OCI-LY7 (cell line): Measurements from ENCODE around the gene MYO9A. TPM values are rescaled to one million over a fixed set of nuclear protein-coding genes. Genes with fewer than 3 reads are reported as not detected.

ENCODE experiments used
- BruUV-seq: library from RNA; stranded (reverse); fragments of 400-500 nt; replicated peaks from 2 replicates; lab custom pipeline; 2021; lab: Mats Ljungman, UMichigan
- CTCF ChIA-PET: fragments of 300-600 bp; sonication (Branson Sonifier 250); formaldehyde crosslinking; loops from one replicate; lab custom pipeline; 2022; ENCODE audit warnings: antibody characterized with exemption; ENCODE audit not compliant: unreplicated experiment; lab: Charles Lee
- POLR2A ChIA-PET: fragments of 300-600 bp; sonication (Branson Sonifier 250); formaldehyde crosslinking; loops from one replicate; lab custom pipeline; 2022; ENCODE audit warnings: antibody characterized with exemption; lab: Charles Lee
- DNase-seq: peaks from one replicate; pipeline ENCODE4 v3.0.0-alpha.2; 2015; ENCODE audit warnings: low spot score
- H2AFZ ChIP-seq: fragments of 200-600 bp; sonication (generic), shearing (Covaris generic); 2 replicates; pipeline ENCODE4 v1.6.1; 2014; ENCODE audit warnings: mild to moderate bottlenecking, antibody characterized with exemption, low read length, moderate library complexity
- H3K27ac ChIP-seq: fragments of 200-600 bp; sonication (generic); 2 replicates; pipeline ENCODE4 v1.5.1; 2014; ENCODE audit warnings: mixed run types, low read depth, mild to moderate bottlenecking, moderate library complexity, low read length, inconsistent platforms; ENCODE audit not compliant: poor library complexity, severe bottlenecking
- H3K36me3 ChIP-seq: fragments of 200-600 bp; sonication (generic); 2 replicates; pipeline ENCODE4 v1.6.1; 2014; ENCODE audit warnings: mild to moderate bottlenecking, antibody characterized with exemption, low read length, moderate library complexity, mixed read lengths; ENCODE audit not compliant: insufficient read depth
- H3K4me1 ChIP-seq: fragments of 200-600 bp; sonication (generic); 2 replicates; pipeline ENCODE4 v1.5.1; 2014; ENCODE audit warnings: mild to moderate bottlenecking, low read length; ENCODE audit not compliant: insufficient read depth, poor library complexity, severe bottlenecking
- H3K4me2 ChIP-seq: fragments of 200-600 bp; sonication (generic); 2 replicates; pipeline ENCODE4 v1.6.1; 2014; ENCODE audit warnings: mild to moderate bottlenecking, low read length
- H3K4me3 ChIP-seq: fragments of 200-600 bp; sonication (generic); 2 replicates; pipeline ENCODE4 v1.5.1; 2014; ENCODE audit warnings: mild to moderate bottlenecking, low read depth, low read length; ENCODE audit not compliant: poor library complexity, severe bottlenecking
- H3K79me2 ChIP-seq: fragments of 200-600 bp; sonication (generic); 2 replicates; pipeline ENCODE4 v1.6.1; 2016; ENCODE audit warnings: low read depth, mild to moderate bottlenecking, low read length, moderate library complexity, mixed read lengths; ENCODE audit not compliant: insufficient read depth
- H3K9me2 ChIP-seq: fragments of 200-600 bp; sonication (generic); 2 replicates; pipeline ENCODE4 v1.6.1; 2016; ENCODE audit warnings: mild to moderate bottlenecking, low read length, mixed read lengths; ENCODE audit not compliant: insufficient read depth
- H3K9me3 ChIP-seq: fragments of 200-600 bp; sonication (generic); 2 replicates; pipeline ENCODE4 v1.6.1; 2014; ENCODE audit warnings: mild to moderate bottlenecking, mixed run types, low read length, mixed read lengths
- H4K20me1 ChIP-seq: fragments of 200-600 bp; sonication (generic); 2 replicates; pipeline ENCODE4 v1.6.1; 2014; ENCODE audit warnings: mild to moderate bottlenecking, antibody characterized with exemption, low read length, moderate library complexity, mixed read lengths; ENCODE audit not compliant: insufficient read depth
- CTCF ChIP-seq: fragments of 200-600 bp; sonication (generic); conservative IDR thresholded peaks from 2 replicates; pipeline ENCODE4 v1.5.1; 2014; ENCODE audit warnings: mild to moderate bottlenecking, antibody characterized with exemption, low read length, moderate library complexity, mixed read lengths
- EZH2phosphoT487 ChIP-seq: fragments of 200-600 bp; sonication (generic); IDR thresholded peaks from 2 replicates; pipeline ENCODE4 v1.6.1; 2018; ENCODE audit warnings: low read depth, borderline replicate concordance, mild to moderate bottlenecking, mixed run types, antibody characterized with exemption, low read length, moderate library complexity, mixed read lengths
- intact Hi-C: fragments of 100-400 bp; cut with micrococcal nuclease; formaldehyde crosslinking; loops from one replicate; pipeline ENCODE4 v1.10.0; 2022; ENCODE audit not compliant: unreplicated experiment
- total RNA-seq, 2 experiments: library from RNA; depleted of rRNA in 1 of 2; stranded (reverse); fragments of >200 nt in 1 of 2; shearing (Covaris generic) in 1 of 2; gene quantifications; 2 replicates each; pipeline ENCODE4 v1.2.3, GENCODE V29; 2014 to 2022

Gene MYO9A
- total RNA-seq, 2 experiments from 2014 or later = 26.4 to 125 TPM

GRCh38 chr15:72086010-72086697 is 31.8 kb downstream of the MYO9A start:
- no peaks in the 10 kb centered on the region for H4K20me1 ChIP-seq
- no peaks in the 10 kb centered on the region for H3K9me3 ChIP-seq
- peaks cover 6% of the 10 kb centered on the region for H3K36me3 ChIP-seq
- POLR2A ChIA-PET = no interaction called here
- CTCF ChIA-PET = no interaction called here
- H3K4me2 ChIP-seq = no peak overlapping the region
- no peak for DNase-seq
- 0 out of 2 replicates have a peak, but pooled peaks cover 10% of the 10 kb centered on the region for H3K79me2 ChIP-seq
- no TSS peak for BruUV-seq
- no peak overlapping the region for H3K27ac ChIP-seq
- intact Hi-C loops = no loop called here
- no peak for TF ChIP-seq CTCF
- TF ChIP-seq EZH2phosphoT487 = no peak
- H3K4me1 ChIP-seq = peaks cover 3% of the 10 kb centered on the region
- no peaks in the 10 kb centered on the region for H3K9me2 ChIP-seq
- no peak overlapping the region for H2AFZ ChIP-seq
- H3K4me3 ChIP-seq = no peak overlapping the region

- H2AFZ ChIP-seq = no peak overlapping the region
- no peak for DNase-seq
- ChIA-PET POLR2A (interaction anchor here (1.1 to 1.3 kb wide), 2 partner anchors 8 to 9 kb away, joined by 4 read pairs; no protein-coding TSS in a partner anchor), CTCF (no interaction called here)
- TF ChIP-seq EZH2phosphoT487 = no peak
- TF ChIP-seq CTCF = no peak
- intact Hi-C loops = no loop called here
- no peaks in the 10 kb centered on the region for H3K9me2 ChIP-seq
- no peak overlapping the region for H3K27ac ChIP-seq
- no peaks in the 10 kb centered on the region for H3K9me3 ChIP-seq
- peaks cover 17% of the 10 kb centered on the region; the same call in 1 of the 2 replicates for H3K79me2 ChIP-seq
- no peak overlapping the region for H3K4me2 ChIP-seq
- no peak overlapping the region for H3K4me3 ChIP-seq
- no peaks in the 10 kb centered on the region for H4K20me1 ChIP-seq
- no TSS peak for BruUV-seq
- H3K4me1 ChIP-seq = peaks cover 43% of the 10 kb centered on the region
- H3K36me3 ChIP-seq = peaks cover 6% of the 10 kb centered on the region; the same call in 1 of the 2 replicates
Measured at GRCh38 chr15:72082176-72082575, 35.8 kb downstream of the MYO9A start.

GRCh38 chr15:72078887-72079286 is 39.1 kb downstream of the MYO9A start:
- Histone ChIP-seq H3K27ac (peak overlapping the region; percentile 95), H4K20me1 (no peaks in the 10 kb centered on the region), H3K4me3 (peak overlapping the region; percentile 58), H2AFZ (peak overlapping the region; percentile 52; the same call in 1 of the 2 replicates), H3K4me2 (peak overlapping the region; percentile 92), H3K9me3 (no peaks in the 10 kb centered on the region), H3K79me2 (peaks cover 49% of the 10 kb centered on the region), H3K36me3 (no peaks in the 10 kb centered on the region; the same call in 1 of the 2 replicates), H3K4me1 (peaks cover 70% of the 10 kb centered on the region), H3K9me2 (no peaks in the 10 kb centered on the region)
- CTCF ChIA-PET = no interaction called here
- no TSS peak for BruUV-seq
- intact Hi-C loops = no loop called here
- TF ChIP-seq EZH2phosphoT487 (no peak), CTCF (no peak)
- POLR2A ChIA-PET = interaction anchor here (0.5 to 1.2 kb wide), 6 partner anchors 11 to 34 kb away, joined by 3 to 5 read pairs (median 3); no protein-coding TSS in a partner anchor
- DNase-seq = peak; percentile 85
